ENCODE data around the gene NEUROD4. TPM values are rescaled to one million over a fixed set of nuclear protein-coding genes. Genes with fewer than 3 reads are reported as not detected.
A peak's percentile ranks its signal among the peaks of the same experiment; 100 is the strongest.

The NEUROD4 gene
- total RNA-seq, 6 donors from 2014 or later: not detected

DNA sequence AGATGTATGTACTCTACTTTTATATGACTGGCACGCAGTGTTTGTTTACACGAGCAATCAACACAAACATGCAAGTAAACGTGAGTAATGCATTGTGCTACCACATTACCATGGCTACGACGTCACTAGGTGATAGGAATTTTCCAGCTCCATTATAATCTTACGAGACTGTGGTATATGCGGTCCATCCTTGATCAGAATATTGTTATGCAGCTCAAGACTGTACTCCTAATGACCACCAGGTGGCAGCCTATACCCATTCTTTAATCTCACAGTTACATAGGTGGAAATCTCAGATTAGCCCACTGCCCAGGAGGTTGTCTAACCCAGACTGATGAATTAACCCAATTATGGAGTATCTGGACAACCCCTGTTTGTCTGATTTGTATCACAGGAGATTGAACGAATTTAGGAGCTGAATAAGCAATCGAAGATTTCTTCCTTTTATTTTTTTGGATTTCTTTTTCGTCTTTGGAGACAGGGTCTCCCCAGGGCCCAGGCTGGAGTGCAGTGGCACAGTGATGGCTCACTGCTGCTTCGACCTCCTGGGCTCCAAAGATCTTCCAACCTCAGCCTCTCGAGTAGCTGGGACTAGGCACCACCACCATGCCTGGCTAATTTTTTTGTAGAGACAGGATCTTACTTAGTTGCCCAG lies 26.5 kb upstream of the NEUROD4 start:
- no peaks in the 10 kb centered on the region for H3K27me3 ChIP-seq
- no peaks in the 10 kb centered on the region for H3K36me3 ChIP-seq
- no peak overlapping the region for H3K27ac ChIP-seq
- TF ChIP-seq CTCF (IDR thresholded peaks at IDR 0.05) (peak; percentile 72 to 92 (median 90)), POLR2AphosphoS5 (IDR thresholded peaks at IDR 0.05) (no peak)
- H3K4me3 ChIP-seq: no peak overlapping the region
- DNase-seq: peak in 1 of 2 donors; percentile 43
- H3K4me1 ChIP-seq: no peaks in the 10 kb centered on the region
- peak; percentile 71 to 82 for ATAC-seq (ENCODE audit: low FRiP score in 2 of 2)
- no peaks in the 10 kb centered on the region for H3K9me3 ChIP-seq
- 23 to 31% methylated on average over 12 of the region's 12 CpGs for WGBS, 2 donors

- H3K27me3 ChIP-seq: no peaks in the 10 kb centered on the region
- H3K4me1 ChIP-seq: no peaks in the 10 kb centered on the region
- no peak overlapping the region for H3K4me3 ChIP-seq
- no peak for TF ChIP-seq CTCF (IDR thresholded peaks at IDR 0.05)
- TF ChIP-seq POLR2AphosphoS5 (IDR thresholded peaks at IDR 0.05): no peak
- TF ChIP-seq EP300 (IDR thresholded peaks at IDR 0.05): no peak
- TF ChIP-seq POLR2A (IDR thresholded peaks at IDR 0.05): no peak
- no peaks in the 10 kb centered on the region for H3K36me3 ChIP-seq
- WGBS, 2 donors: 38 to 42% methylated on average over 5 of the region's 5 CpGs
- DNase-seq (peak in 1 of 2 donors; percentile 6), ATAC-seq (ENCODE audit: low FRiP score in 2 of 2) (no peak)
- no peaks in the 10 kb centered on the region for H3K9me3 ChIP-seq
- H3K27ac ChIP-seq: no peak overlapping the region
These were observed 23.6 kb upstream of the NEUROD4 start for GRCh38 chr12:54996205-54996604.

DNA sequence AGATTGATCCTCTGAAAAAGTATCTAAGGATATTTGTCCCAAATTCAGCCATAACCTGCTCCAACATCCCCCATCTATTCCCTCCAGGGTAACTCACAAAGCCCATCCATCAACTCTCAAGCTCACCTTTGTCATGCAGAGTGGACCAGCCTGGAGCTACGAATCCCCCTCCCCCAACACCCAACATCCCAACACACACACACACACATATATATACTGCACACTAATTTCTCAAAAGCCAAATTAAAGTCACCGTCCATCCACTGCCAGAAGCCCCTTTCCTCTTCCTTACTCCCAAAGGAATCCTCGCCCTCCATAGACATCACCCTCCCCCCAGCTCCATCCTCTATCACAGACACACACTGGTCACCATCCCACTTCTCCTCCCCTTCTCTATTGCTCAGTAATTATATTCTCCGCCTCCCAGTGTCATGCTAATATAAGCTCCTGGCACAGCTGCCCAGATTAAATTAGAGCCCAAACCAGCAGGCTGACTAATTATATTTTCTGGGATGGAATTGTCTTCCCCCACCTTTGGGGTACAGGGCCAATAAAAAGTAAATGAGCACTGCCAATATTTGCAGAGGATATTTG lies 21.7 kb upstream of the NEUROD4 start:
- no peaks in the 10 kb centered on the region for H3K36me3 ChIP-seq
- ATAC-seq (ENCODE audit: low FRiP score in 2 of 2): no peak
- TF ChIP-seq CTCF (IDR thresholded peaks at IDR 0.05): no peak
- TF ChIP-seq POLR2AphosphoS5 (IDR thresholded peaks at IDR 0.05): no peak
- no peak for TF ChIP-seq POLR2A (IDR thresholded peaks at IDR 0.05)
- TF ChIP-seq EP300 (IDR thresholded peaks at IDR 0.05): no peak
- DNase-seq: no peak
- H3K27me3 ChIP-seq: no peaks in the 10 kb centered on the region
- 69 to 74% methylated on average over 4 of the region's 4 CpGs for WGBS, 2 donors
- H3K9me3 ChIP-seq: no peaks in the 10 kb centered on the region
- H3K4me1 ChIP-seq: no peaks in the 10 kb centered on the region
- no peak overlapping the region for H3K4me3 ChIP-seq
- no peak overlapping the region for H3K27ac ChIP-seq

DNA sequence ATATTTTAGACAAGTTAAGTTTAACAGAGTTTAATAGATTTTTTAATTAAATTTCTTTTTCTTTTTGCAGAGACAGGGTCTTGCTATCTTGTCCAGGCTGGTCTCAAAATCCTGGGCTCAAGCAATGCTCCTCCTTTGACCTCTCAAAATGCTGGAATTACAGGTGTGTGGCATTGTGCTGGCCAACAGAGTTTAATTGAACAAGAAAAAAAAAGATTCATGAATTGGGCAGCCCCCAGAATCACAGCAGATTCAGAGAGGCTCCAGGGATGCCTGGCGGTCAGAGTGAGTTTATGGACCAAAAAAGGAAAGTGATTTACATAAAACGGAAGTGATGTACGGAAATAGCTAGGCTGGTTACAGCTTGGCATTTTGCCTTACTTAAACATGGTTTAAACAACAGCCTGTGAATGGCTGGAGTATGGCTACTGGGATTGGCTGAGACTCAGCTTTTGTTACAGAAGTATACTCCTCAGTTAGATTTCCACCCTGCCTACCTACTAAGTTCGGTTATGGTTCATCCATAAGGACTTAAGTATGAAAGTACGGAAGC lies 20.7 kb upstream of the NEUROD4 start:
- WGBS, 2 donors: 56 to 59% methylated on average over 5 of the region's 5 CpGs
- no peak for TF ChIP-seq POLR2AphosphoS5 (IDR thresholded peaks at IDR 0.05)
- no peak for TF ChIP-seq EP300 (IDR thresholded peaks at IDR 0.05)
- TF ChIP-seq CTCF (IDR thresholded peaks at IDR 0.05): no peak
- TF ChIP-seq POLR2A (IDR thresholded peaks at IDR 0.05): no peak
- Histone ChIP-seq H3K36me3 (no peaks in the 10 kb centered on the region), H3K27ac (no peak overlapping the region), H3K4me3 (no peak overlapping the region), H3K9me3 (no peaks in the 10 kb centered on the region), H3K27me3 (no peaks in the 10 kb centered on the region), H3K4me1 (no peaks in the 10 kb centered on the region)
- DNase-seq: no peak
- ATAC-seq (ENCODE audit: low FRiP score in 2 of 2): no peak

Data from upper lobe of left lung (tissue), 6 donors.